Epithelial cell of proximal tubule (primary cell): ENCODE results near the gene ATRX. TPM values are rescaled to one million over a fixed set of nuclear protein-coding genes. Genes with fewer than 3 reads are reported as not detected.
"Not testable (repeated sequence)": the region's sequence is repeated elsewhere in the genome, so short reads cannot be mapped to it uniquely, and the experiment has no call there.

Experiments used
- DNase-seq: peaks from one replicate; pipeline ENCODE4 v3.0.0-alpha.2; 2011; ENCODE audit warnings: low read depth
- H3K4me3 ChIP-seq: 2 replicates; pipeline ENCODE4 v1.5.1; 2011; ENCODE audit warnings: low read depth, mild to moderate bottlenecking, low read length
- total RNA-seq: library from RNA; depleted of rRNA; stranded (reverse); fragments of >200 nt; gene quantifications from 2 replicates; pipeline ENCODE4 v1.2.3, GENCODE V29; 2015
- TF ChIP-seq, protein P1 (sequence below): conservative IDR thresholded peaks from 2 replicates; pipeline ENCODE4 v1.5.1; 2012; ENCODE audit warnings: low read depth, mild to moderate bottlenecking, low read length

Gene ATRX
- total RNA-seq, 1 donor from 2014 or later = 32.2 TPM

DNA sequence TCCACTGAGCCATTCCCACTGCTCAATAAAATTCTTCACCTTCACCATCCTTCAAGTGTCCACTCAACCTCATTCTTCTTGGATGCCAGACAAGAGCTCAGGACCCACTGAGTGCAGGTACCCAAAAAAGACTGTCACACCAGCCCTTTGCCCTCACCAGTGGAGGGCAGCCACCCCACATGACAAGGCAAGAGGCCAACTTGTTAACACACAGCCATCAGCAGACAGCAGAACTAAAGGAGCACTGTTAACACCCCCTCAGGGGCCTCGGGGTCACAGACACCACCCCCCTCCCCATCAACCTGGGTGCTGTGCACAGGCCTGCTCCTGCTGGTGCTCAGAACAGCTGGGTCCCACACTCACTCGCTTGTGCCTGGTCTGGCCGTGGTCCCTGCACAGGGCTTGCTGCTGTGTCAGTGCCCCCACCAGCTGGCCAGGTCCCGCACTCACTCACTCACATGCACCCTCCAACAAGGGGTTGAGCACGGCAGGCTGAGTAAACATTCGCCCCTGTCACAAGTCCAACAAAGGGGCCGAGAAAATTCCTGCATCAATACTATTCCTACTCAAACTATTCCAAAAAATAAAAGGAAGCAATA is 54.1 kb downstream of the ATRX start:
- no peak for DNase-seq
- no peak overlapping the region for H3K4me3 ChIP-seq
- TF ChIP-seq, protein P1, sequence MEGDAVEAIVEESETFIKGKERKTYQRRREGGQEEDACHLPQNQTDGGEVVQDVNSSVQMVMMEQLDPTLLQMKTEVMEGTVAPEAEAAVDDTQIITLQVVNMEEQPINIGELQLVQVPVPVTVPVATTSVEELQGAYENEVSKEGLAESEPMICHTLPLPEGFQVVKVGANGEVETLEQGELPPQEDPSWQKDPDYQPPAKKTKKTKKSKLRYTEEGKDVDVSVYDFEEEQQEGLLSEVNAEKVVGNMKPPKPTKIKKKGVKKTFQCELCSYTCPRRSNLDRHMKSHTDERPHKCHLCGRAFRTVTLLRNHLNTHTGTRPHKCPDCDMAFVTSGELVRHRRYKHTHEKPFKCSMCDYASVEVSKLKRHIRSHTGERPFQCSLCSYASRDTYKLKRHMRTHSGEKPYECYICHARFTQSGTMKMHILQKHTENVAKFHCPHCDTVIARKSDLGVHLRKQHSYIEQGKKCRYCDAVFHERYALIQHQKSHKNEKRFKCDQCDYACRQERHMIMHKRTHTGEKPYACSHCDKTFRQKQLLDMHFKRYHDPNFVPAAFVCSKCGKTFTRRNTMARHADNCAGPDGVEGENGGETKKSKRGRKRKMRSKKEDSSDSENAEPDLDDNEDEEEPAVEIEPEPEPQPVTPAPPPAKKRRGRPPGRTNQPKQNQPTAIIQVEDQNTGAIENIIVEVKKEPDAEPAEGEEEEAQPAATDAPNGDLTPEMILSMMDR = no peak

DNA sequence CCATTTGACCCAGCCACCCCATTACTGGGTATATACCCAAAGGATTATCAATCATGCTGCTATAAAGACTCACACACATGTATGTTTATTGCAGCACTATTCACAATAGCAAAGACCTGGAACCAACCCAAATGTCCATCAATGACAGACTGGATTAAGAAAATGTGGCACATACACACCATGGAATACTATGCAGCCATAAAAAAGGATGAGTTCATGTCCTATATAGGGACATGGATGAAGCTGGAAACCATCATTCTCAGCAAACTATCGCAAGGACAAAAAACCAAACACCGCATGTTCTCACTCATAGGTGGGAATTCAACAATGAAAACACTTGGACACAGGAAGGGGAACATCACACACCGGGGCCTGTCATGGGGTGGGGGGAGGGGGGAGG is 59.9 kb downstream of the ATRX start:
- not testable (repeated sequence) for H3K4me3 ChIP-seq, DNase-seq

DNA sequence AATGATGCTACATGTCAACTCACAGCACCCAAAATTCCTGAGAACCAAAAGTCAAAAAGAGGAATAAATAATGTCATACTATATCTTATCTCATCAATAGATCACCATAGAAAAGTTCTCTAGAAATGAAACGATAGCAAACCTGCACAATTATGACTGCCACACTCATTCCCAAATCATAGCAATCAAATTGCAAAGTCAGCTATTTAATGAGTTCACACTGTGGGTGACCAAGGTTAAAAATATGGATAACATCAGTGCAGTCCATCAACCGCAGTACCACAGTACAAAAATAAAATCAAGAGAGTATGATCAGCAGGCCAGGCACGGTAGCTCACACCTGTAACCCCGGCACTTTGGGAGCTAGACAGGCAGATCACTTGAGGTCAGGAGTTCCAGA is 62.3 kb downstream of the ATRX start:
- no peak for DNase-seq
- H3K4me3 ChIP-seq = no peak overlapping the region
- TF ChIP-seq, protein P1 = no peak

DNA sequence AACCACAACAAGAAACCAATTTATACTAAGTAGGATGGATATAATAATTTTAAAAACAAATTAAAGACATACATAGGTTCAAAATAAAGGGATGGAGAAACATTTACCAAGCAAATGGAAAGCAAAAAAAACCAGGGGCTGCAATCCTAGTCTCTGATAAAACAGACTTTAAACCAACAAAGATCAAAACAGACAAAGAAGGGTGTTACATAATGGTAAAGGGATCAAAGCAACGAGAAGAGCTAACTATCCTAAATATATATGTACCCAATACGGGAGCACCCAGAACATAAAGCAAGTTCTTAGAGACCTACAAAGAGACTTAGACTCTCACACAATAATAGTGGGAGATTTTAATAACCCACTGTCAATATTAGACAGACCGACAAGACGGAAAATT is 66.6 kb downstream of the ATRX start:
- TF ChIP-seq, protein P1 = no peak
- DNase-seq = no peak
- H3K4me3 ChIP-seq = no peak overlapping the region

DNA sequence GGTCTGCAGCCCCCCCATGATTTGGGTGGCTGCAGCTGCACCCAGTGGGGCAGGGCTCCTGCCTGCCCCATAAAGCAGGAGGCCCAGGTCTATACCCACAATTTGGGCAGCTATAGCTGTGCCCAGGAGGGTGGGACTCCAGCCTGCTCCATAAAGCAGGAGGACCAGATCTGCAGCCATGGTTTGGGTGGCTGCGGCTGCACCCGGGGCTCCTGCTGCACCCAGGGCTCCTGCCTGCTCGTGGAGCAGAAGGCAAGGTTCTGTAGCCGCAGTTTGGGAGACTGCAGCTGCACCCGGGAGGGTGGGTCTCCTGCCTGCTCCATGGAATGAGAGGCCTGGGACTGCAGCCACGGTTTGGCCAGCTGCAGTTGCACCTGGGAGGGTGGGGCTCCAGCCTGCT is 81.1 kb downstream of the ATRX start:
- DNase-seq = no peak
- TF ChIP-seq, protein P1 = no peak
- H3K4me3 ChIP-seq = no peak overlapping the region

DNA sequence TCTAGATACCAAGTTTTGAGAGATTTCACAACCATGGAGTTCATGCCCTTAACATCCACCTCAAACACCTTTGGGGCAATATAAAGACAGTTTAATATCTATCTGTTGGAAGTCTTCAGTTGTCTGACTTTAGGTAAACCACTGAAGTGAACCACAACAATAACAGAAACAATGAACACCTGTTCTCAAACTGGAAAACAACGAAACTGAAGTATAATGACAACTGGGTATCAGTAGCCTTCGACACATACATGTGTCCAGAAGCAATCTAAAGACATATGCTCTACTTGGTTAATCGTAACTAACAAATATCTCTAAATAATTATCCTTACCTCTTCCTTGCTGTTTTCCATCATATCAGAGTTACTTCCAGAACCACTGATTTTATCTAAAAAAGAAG is 87.8 kb downstream of the ATRX start:
- no peak for DNase-seq
- H3K4me3 ChIP-seq = no peak overlapping the region
- TF ChIP-seq, protein P1 = no peak

DNA sequence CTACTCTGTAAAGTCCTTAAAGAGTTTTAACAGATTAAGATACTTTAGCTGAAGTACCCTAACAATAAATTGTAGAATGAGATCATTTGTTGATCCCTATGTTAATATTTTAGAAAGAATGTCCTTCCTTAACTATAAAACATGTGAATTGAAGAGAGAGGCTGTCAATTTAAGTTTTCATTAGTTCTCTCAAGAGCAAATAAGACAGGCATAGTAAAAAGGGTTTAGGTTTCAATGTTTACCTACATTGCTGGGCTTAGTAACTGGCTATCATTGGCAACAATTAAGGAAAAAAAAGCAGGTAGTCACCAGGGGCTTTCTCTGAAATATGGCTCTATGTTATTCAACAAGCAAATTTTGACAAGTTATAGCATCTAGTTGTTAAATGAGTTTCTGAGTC is 91.5 kb downstream of the ATRX start:
- H3K4me3 ChIP-seq = no peak overlapping the region
- TF ChIP-seq, protein P1 = no peak
- no peak for DNase-seq

DNA sequence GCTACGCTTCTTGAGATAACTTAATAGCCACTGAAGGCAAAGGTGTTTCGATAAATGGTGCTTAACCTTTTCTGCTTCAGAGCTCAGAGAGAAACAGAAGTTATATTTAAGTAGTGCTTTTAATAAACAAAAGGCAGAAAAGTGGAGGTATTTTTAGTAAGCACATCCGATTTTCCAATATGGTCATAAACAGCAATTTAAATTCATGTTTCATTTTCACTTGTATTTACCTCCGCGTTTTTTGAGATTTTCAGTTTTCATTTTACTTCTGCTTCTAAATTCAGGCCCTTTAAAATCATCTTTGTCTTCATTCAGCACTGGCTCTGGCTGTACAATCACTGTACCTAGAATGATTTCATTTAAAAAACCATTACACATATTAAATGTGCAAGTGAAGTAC is 92.4 kb downstream of the ATRX start:
- TF ChIP-seq, protein P1 = no peak
- DNase-seq = no peak
- H3K4me3 ChIP-seq = no peak overlapping the region
